ENCODE results near the gene FZD10. TPM values are rescaled to one million over a fixed set of nuclear protein-coding genes. Genes with fewer than 3 reads are reported as not detected.
A peak's percentile ranks its signal among the peaks of the same experiment; 100 is the strongest.

FZD10 gene
- total RNA-seq, 4 donors from 2014 or later: 11.7 to 20.7 (median 15.5) TPM

DNA sequence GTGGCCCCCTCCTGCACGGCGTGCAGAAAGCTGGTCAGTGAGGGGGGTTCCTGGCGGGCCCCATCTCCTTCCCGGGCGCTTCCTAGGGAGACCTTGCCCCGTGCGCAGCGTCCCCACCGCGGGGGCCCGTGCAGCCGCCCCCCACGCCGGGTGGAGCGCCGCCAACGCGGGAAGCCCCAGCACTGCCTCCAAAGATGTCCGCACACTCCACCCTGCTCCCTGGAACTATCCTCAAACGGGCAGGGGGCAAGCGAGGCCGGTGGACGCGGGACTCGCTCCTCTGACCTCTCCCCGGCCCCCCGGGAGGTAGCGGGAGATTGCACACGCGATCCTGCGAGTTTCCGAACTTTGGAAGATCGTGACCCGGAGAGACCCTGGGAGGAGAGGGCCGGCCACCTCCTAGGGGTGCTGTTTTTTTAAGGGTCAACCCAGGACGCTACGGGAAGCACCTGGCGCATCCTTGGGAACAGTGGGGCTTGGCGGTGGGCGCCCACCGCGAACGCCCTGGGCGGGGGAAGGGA, 1.5 kb upstream of the FZD10 start:
- Histone ChIP-seq H3K4me1 (peaks cover 44% of the 10 kb centered on the region), H3K9me3 (no peaks in the 10 kb centered on the region), H3K4me3 (peak overlapping the region; percentile 58), H3K27ac (peak overlapping the region; percentile 13), H3K27me3 (peaks cover 59% of the 10 kb centered on the region), H3K36me3 (no peaks in the 10 kb centered on the region)
- 1% methylated on average over 16 of the region's 44 CpGs for WGBS
- DNase-seq (ENCODE audit: low spot score in 2 of 2): peak in 1 of 2 donors; percentile 52
- no peak for TF ChIP-seq POLR2AphosphoS5 (IDR thresholded peaks at IDR 0.05)
- no peak for TF ChIP-seq POLR2A (IDR thresholded peaks at IDR 0.05)
- TF ChIP-seq EP300 (IDR thresholded peaks at IDR 0.05): no peak
- TF ChIP-seq, protein P1, sequence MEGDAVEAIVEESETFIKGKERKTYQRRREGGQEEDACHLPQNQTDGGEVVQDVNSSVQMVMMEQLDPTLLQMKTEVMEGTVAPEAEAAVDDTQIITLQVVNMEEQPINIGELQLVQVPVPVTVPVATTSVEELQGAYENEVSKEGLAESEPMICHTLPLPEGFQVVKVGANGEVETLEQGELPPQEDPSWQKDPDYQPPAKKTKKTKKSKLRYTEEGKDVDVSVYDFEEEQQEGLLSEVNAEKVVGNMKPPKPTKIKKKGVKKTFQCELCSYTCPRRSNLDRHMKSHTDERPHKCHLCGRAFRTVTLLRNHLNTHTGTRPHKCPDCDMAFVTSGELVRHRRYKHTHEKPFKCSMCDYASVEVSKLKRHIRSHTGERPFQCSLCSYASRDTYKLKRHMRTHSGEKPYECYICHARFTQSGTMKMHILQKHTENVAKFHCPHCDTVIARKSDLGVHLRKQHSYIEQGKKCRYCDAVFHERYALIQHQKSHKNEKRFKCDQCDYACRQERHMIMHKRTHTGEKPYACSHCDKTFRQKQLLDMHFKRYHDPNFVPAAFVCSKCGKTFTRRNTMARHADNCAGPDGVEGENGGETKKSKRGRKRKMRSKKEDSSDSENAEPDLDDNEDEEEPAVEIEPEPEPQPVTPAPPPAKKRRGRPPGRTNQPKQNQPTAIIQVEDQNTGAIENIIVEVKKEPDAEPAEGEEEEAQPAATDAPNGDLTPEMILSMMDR (IDR thresholded peaks at IDR 0.05): no peak

DNA sequence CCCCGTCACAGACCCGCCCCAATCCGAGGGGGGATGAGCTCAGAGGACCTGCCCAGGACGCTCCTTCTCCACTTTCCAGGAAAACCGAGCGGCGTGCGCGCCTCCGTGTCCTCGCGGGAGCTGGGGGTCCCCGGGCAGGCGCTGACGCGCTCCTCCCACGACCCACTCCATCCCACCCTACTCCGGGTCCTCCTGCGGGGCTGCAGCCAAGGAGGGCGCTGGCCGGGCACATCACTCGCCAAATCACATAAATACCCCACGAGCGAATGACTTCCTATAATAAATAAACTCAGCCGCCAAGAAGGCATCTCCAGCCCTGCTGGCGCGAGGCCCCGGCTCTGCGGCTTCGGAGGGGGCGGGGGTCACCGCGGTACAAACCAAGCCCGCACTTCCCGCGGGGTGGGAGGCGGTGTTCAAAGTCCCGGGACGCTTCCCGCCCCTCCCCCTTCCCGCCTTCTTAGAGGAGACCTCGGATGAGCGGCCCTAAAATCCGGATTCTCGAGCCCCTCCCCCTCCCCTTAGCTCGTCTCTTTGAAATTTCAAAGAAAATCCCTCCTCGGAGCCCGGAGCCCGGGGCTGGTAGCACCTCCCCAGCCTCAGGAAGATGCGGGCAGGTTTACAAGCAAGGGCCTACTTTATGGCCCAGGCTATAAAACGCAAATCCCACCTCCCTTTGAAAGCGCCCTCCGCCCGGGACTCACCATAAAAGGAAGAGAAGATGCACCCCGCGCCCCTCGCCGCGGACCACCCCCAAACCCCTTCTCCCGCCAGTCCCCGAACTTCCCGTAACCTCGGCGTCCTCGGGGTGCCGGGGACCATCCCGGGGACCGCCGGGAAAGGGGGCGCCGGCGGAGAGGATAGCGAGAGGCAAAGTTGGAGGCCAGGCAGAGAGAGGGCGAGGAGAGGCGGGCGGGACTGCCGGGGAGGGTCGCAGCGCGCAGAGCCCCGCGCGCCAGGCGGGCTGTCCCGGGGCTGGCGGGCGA, 712 bp upstream of the FZD10 start:
- Histone ChIP-seq H3K27me3 (peaks cover 55% of the 10 kb centered on the region), H3K27ac (peak overlapping the region; percentile 56), H3K9me3 (no peaks in the 10 kb centered on the region), H3K4me1 (peaks cover 44% of the 10 kb centered on the region), H3K36me3 (no peaks in the 10 kb centered on the region), H3K4me3 (peak overlapping the region; percentile 58)
- DNase-seq (ENCODE audit: low spot score in 2 of 2): no peak
- WGBS: 2% methylated on average over 60 of the region's 87 CpGs
- TF ChIP-seq POLR2A (IDR thresholded peaks at IDR 0.05): no peak
- TF ChIP-seq, protein P1 (IDR thresholded peaks at IDR 0.05): no peak
- TF ChIP-seq POLR2AphosphoS5 (IDR thresholded peaks at IDR 0.05): no peak
- no peak for TF ChIP-seq EP300 (IDR thresholded peaks at IDR 0.05)

- peak overlapping the region; percentile 56 for H3K27ac ChIP-seq
- peaks cover 46% of the 10 kb centered on the region for H3K27me3 ChIP-seq
- H3K36me3 ChIP-seq: no peaks in the 10 kb centered on the region
- H3K4me1 ChIP-seq: peaks cover 44% of the 10 kb centered on the region
- H3K4me3 ChIP-seq: peak overlapping the region; percentile 58
- TF ChIP-seq POLR2A (IDR thresholded peaks at IDR 0.05) (no peak), POLR2AphosphoS5 (IDR thresholded peaks at IDR 0.05) (no peak), EP300 (IDR thresholded peaks at IDR 0.05) (no peak)
- TF ChIP-seq, protein P1 (IDR thresholded peaks at IDR 0.05): no peak
- no peaks in the 10 kb centered on the region for H3K9me3 ChIP-seq
- no peak for DNase-seq (ENCODE audit: low spot score in 2 of 2)
- WGBS: 11% methylated on average over 16 of the region's 78 CpGs
Observed at GRCh38 chr12:130162745-130163460, 639 bp downstream of the FZD10 start.

- Histone ChIP-seq H3K9me3 (no peaks in the 10 kb centered on the region), H3K36me3 (no peaks in the 10 kb centered on the region), H3K27me3 (peaks cover 50% of the 10 kb centered on the region), H3K4me3 (peak overlapping the region; percentile 58), H3K4me1 (peaks cover 44% of the 10 kb centered on the region), H3K27ac (no peak overlapping the region)
- DNase-seq (ENCODE audit: low spot score in 2 of 2): peak in 1 of 2 donors; percentile 77
- WGBS: 63% methylated on average over 57 of the region's 71 CpGs
- TF ChIP-seq POLR2AphosphoS5 (IDR thresholded peaks at IDR 0.05) (no peak), EP300 (IDR thresholded peaks at IDR 0.05) (no peak), POLR2A (IDR thresholded peaks at IDR 0.05) (no peak)
- TF ChIP-seq, protein P1 (IDR thresholded peaks at IDR 0.05): no peak
Observed at GRCh38 chr12:130163461-130164215, 1.4 kb downstream of the FZD10 start.

All from suprapubic skin (tissue), 4 donors.